GM12878 (cell line): ENCODE data around the gene METAP1D. TPM values are rescaled to one million over a fixed set of nuclear protein-coding genes. Genes with fewer than 3 reads are reported as not detected.

Source experiments
- ATAC-seq: fragments of 200-7000 bp; cut with Tn5 transposase; 3 replicates; pipeline ENCODE4 v1.9.1; 2020; ENCODE audit warnings: mild to moderate bottlenecking, moderate library complexity
- BruUV-seq: library from RNA; stranded (reverse); fragments of 400-500 nt; replicated peaks from 2 replicates; lab custom pipeline; 2021; lab: Mats Ljungman, UMichigan
- CTCF ChIA-PET: fragments of 300-600 bp; sonication (Branson Sonifier 250); formaldehyde crosslinking; extraction: SDS; loops from one replicate; lab custom pipeline; 2021; ENCODE audit warnings: inconsistent platforms; lab: Yijun Ruan, JAX
- POLR2A ChIA-PET: fragments of 350-600 bp; formaldehyde crosslinking; extraction: SDS; loops from one replicate; lab custom pipeline; 2021; ENCODE audit warnings: inconsistent platforms; lab: Charles Lee
- RAD21 ChIA-PET: fragments of 300-600 bp; sonication (Branson Sonifier 250); formaldehyde crosslinking; loops from one replicate; lab custom pipeline; 2023; ENCODE audit warnings: antibody characterized with exemption; ENCODE audit not compliant: unreplicated experiment; lab: Charles Lee
- SMC1A ChIA-PET: fragments of 300-600 bp; sonication (Branson Sonifier 250); formaldehyde crosslinking; loops from one replicate; lab custom pipeline; 2023; ENCODE audit not compliant: unreplicated experiment, uncharacterized antibody; lab: Charles Lee
- DNase-seq: peaks from one replicate; pipeline ENCODE4 v3.0.0-alpha.2; 2011; ENCODE audit warnings: low read depth, low spot score
- FAIRE-seq: peaks from 3 replicates; lab custom pipeline; 2011; peaks lifted over from hg19 to GRCh38; lab: Jason Lieb, UNC
- H2AFZ ChIP-seq: 2 replicates; pipeline ENCODE4 v1.6.0; 2011; ENCODE audit warnings: low read depth, low read length, control low read depth; ENCODE audit not compliant: control insufficient read depth
- H3K27ac ChIP-seq: 2 replicates; pipeline ENCODE4 v1.5.1; 2011; ENCODE audit warnings: control low read depth; ENCODE audit not compliant: control insufficient read depth, insufficient read depth
- H3K27me3 ChIP-seq, 2 experiments: replicated peaks in 1 of 2; 2 replicates each; pipeline versions ENCODE4 v1.6.0 to v1.6.1; 2011; ENCODE audit warnings: low read length in 1 of 2; ENCODE audit not compliant: control insufficient read depth in 2 of 2, insufficient read depth in 2 of 2
- H3K36me3 ChIP-seq, 2 experiments: 2 replicates each; pipeline ENCODE4 v1.5.1; 2011; ENCODE audit warnings: low read length in 1 of 2; ENCODE audit not compliant: control insufficient read depth in 2 of 2, insufficient read depth in 2 of 2
- H3K4me1 ChIP-seq: 2 replicates; pipeline ENCODE4 v1.6.1; 2011; ENCODE audit warnings: mild to moderate bottlenecking, low read length, moderate library complexity, mixed read lengths; ENCODE audit not compliant: control insufficient read depth, insufficient read depth
- H3K4me2 ChIP-seq: 2 replicates; pipeline ENCODE4 v1.6.0; 2011; ENCODE audit warnings: control low read depth; ENCODE audit not compliant: control insufficient read depth, insufficient read depth
- H3K4me3 ChIP-seq: fragments of 200-600 bp; sonication (generic); 2 replicates; pipeline ENCODE4 v1.5.1; 2016
- H3K79me2 ChIP-seq: 2 replicates; pipeline ENCODE4 v1.6.0; 2011; ENCODE audit warnings: low read length; ENCODE audit not compliant: control insufficient read depth, insufficient read depth
- H3K9ac ChIP-seq: 2 replicates; pipeline ENCODE4 v1.8.0; 2011; ENCODE audit warnings: low read length, control low read depth, mixed read lengths; ENCODE audit not compliant: control insufficient read depth, insufficient read depth
- H3K9me3 ChIP-seq: replicated peaks from 3 replicates; pipeline ENCODE4 v1.5.1; 2011; ENCODE audit warnings: mild to moderate bottlenecking, low read length; ENCODE audit not compliant: control insufficient read depth, insufficient read depth
- H4K20me1 ChIP-seq: 2 replicates; pipeline ENCODE4 v1.6.0; 2011; ENCODE audit not compliant: control insufficient read depth, insufficient read depth
- CUX1 ChIP-seq: IDR thresholded peaks from 2 replicates; pipeline ENCODE4 v1.6.1; 2012; ENCODE audit warnings: improper control_type of control experiment, low read depth, low read length; ENCODE audit not compliant: insufficient replicate concordance
- WGBS: methylation state at CpG from one replicate; pipeline ENCODE4 v1.1.6; 2016; ENCODE audit warnings: low lambda C conversion rate; ENCODE audit not compliant: insufficient replicate concordance, insufficient coverage; ENCODE audit errors: missing lambda C conversion rate; 5-methylcytosine and 5-hydroxymethylcytosine counted together
- in situ Hi-C: fragments of 300-500 bp; cut with MboI; formaldehyde crosslinking; loops from 9 replicates; pipeline ENCODE4 v1.14.3; 2018; ENCODE audit warnings: mixed read lengths
- intact Hi-C: fragments of 100-400 bp; cut with micrococcal nuclease; formaldehyde crosslinking; loops from one replicate; pipeline ENCODE4 v1.14.2; 2022; ENCODE audit not compliant: unreplicated experiment
- polyA plus RNA-seq, 11 experiments: library from polyadenylated mRNA; depleted of rRNA in 4 of 11; unstranded in 6 of 11; stranded (reverse) in 5 of 11; fragments of >200 nt; fragmentation: Nextera tagmentation in 4 of 11; fragmentation: Illumina TruSeq in 1 of 11; extraction: Ambion mirVana in 4 of 11; extraction: Trizol in 1 of 11; gene quantifications; 1 replicate in 1 of 11; 2 replicates in 10 of 11; pipeline versions ENCODE4 v1.2.1 to v1.2.3, GENCODE V29; 2011 to 2016; ENCODE audit warnings: inconsistent platforms in 2 of 11, missing spikeins in 2 of 11, low read depth in 1 of 11
- total RNA-seq, 4 experiments: library from RNA; depleted of rRNA in 3 of 4; stranded (reverse); fragments of >200 nt in 3 of 4; fragmentation: Illumina TruSeq in 1 of 4; extraction: Trizol in 1 of 4; gene quantifications; 2 replicates each; pipeline versions ENCODE4 v1.2.1 to v1.2.3, GENCODE V29; 2013 to 2021

METAP1D gene
- total and polyA plus RNA-seq, 10 of the 15 experiments (the other 5 are each of a cell fraction or from before 2014, with no cell fraction given) = 4.5 to 12.1 (median 7.8) TPM

DNA sequence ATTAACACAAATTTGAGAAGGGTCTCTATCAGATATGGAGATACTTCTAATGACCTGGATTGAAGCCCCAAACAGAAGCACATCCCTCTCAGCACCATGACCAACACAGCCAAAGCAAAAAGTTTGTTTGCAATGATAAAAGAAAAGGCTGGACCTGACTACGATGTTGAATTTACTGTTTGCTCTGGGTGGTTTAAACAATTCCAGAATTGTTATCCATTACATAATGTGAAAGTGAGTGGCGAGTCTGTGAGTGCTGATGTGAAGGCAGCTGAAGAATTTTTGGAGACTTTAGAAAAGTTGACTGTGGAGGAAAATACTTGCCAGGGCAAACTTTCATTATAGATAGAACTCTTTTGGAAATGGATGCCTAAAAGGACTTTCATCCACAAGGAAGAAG lies 120.4 kb downstream of the METAP1D start:
- in situ Hi-C loops = loop anchor here (25.0 kb wide), 1 partner anchor 308 kb away; no protein-coding TSS in a partner anchor
- ATAC-seq = no peak
- no TSS peak for BruUV-seq

More for the DNA sequence above, 120.4 kb downstream of the METAP1D start:
- Histone ChIP-seq H4K20me1 (no peaks in the 10 kb centered on the region), H3K4me3 (no peak overlapping the region), H3K9ac (no peak overlapping the region), H3K4me2 (no peak overlapping the region), H3K79me2 (no peaks in the 10 kb centered on the region), H3K9me3 (no peaks in the 10 kb centered on the region), H3K4me1 (no peaks in the 10 kb centered on the region), H3K27me3 (no peaks in the 10 kb centered on the region), H3K27ac (no peak overlapping the region), H3K36me3 (no peaks in the 10 kb centered on the region), H2AFZ (no peak overlapping the region)
- DNase-seq (no peak), FAIRE-seq (no peak)
- no peak for TF ChIP-seq CUX1
- intact Hi-C loops = no loop called here
- ChIA-PET RAD21 (interaction anchor here (0.6 kb wide), 1 partner anchor 113 kb away, joined by 3 read pairs; no protein-coding TSS in a partner anchor), CTCF (interaction anchor here (0.8 to 1.0 kb wide), 2 partner anchors 10 to 342 kb away, joined by 3 read pairs; no protein-coding TSS in a partner anchor), POLR2A (no interaction called here), SMC1A (interaction anchor here (0.7 to 1.1 kb wide), 2 partner anchors 427 to 1155 kb away, joined by 3 read pairs; no protein-coding TSS in a partner anchor)
- 38% methylated on average over 2 of the region's 2 CpGs for WGBS
